IPS DF 4.7 (cell line): ENCODE measurements around the gene CFAP299.
"Not testable (repeated sequence)": the region's sequence is repeated elsewhere in the genome, so short reads cannot be mapped to it uniquely, and the experiment has no call there.

Experiments
- DNase-seq: peaks from one replicate; pipeline ENCODE4 v3.0.0-alpha.2; 2013; ENCODE audit warnings: low spot score; ENCODE audit errors: extremely low read depth

The CFAP299 gene

GRCh38 chr4:80335554-80336358, at the start of gene CFAP299:
Gene CFAP299, plus strand, starts transcription at chr4:80335730.
- DNase-seq = peak; percentile 71

DNA sequence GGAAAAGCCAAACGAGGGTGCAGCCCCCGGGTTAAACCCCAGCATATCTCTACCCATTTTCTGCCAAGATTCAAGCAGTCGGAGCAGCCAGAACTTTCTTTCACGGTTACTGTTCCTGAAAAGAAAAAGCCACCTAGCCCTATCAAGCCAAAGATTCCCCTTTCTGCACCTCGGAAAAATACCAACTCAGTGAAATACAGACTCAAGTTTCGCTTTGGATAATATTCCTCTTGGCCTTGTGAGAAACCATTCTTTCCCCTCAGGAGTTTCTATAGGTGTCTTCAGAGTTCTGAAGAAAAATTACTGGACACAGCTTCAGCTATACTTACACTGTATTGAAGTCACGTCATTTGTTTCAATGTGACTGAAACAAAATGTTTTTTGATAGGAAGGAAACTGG, 49.1 kb upstream of the CFAP299 start:
- DNase-seq = no peak

DNA sequence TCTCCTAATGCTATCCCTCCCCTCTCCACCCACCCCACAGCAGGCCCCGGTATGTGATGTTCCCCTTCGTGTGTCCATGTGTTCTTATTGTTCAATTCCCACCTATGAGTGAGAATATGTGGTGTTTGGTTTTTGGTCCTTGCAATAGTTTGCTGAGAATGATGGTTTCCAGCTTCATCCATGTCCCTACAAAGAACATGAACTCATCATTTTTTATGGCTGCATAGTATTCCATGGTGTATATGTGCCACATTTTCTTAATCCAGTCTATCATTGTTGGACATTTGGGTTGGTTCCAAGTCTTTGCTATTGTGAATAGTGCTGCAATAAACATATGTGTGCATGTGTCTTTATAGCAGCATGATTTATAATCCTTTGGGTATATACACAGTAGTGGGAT, 44.9 kb upstream of the CFAP299 start:
- not testable (repeated sequence) for DNase-seq

- no peak for DNase-seq
Measured at GRCh38 chr4:80294206-80294605, 41.3 kb upstream of the CFAP299 start.

DNA sequence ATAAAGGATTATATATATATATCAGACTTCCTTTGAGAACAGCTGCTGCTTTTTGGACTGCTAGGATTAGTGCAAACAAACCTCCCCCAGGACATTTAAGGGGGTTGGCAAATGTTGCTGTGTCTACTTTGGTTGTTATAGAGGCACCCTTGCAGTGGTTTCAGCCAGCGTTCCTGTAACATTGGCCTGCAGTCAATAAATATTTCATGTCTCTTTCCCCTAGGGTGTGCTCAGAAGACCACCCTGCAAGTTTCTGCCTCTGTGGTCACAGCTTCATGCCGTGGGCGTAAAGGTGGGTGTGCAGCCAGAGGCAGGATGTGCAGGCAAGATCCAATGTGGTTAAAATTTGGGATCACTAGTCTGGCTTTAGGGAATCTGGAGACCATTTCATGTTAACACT, 40.2 kb upstream of the CFAP299 start:
- DNase-seq = no peak

DNA sequence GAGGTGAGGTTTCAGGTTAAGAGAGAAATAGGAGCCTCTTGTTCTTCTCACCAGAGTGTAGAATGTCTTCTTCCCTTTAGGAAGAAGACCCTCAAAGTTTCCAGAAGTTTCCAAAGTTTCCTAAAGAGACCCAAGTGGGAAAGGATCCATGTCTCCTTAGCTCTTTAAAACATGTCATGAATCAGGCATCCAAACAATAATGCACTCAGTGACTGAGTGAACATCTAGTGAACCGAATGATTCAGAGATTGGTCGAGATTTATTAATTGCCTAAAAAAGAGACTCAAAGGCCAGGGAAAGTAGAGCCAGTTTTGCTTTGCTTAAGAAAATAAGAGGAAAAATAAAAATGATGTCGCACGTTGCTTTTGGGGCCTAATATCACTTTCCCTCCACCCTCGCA, 39.7 kb upstream of the CFAP299 start:
- no peak for DNase-seq

- DNase-seq = no peak
Measured at GRCh38 chr4:80301884-80302283, 33.6 kb upstream of the CFAP299 start.

DNA sequence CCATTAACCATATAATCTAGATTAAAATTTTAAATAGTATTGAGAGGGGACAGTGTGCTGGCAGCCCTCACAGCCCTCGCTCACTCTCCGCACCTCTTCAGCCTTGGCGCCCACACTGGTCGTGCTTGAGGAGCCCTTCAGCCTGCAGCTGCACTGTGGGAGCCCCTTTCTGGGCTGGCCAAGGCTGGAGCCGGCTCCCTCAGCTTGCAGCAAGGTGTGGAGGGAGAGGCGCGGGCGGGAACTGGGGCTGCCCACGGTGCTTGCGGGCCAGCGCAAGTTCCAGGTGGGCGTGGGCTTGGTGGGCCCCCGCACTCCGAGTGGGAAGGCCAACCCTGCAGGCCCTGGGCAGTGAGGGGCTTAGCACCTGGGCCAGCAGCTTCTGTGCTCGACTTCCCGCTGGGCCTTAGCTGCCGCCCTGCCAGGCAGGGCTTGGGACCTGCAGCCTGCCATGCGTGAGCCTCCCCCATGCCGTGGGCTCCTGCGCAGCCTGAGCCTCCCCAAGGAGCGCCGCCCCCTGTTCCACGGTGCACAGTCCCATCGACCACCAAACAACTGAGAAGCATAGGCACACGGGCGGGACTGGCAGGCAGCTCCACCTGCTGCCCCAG, 32.8 kb upstream of the CFAP299 start:
- no peak for DNase-seq

- no peak for DNase-seq
Measured at GRCh38 chr4:80305466-80305865, 30.1 kb upstream of the CFAP299 start.

GRCh38 chr4:80306260-80306659, 29.3 kb upstream of the CFAP299 start:
- no peak for DNase-seq

DNA sequence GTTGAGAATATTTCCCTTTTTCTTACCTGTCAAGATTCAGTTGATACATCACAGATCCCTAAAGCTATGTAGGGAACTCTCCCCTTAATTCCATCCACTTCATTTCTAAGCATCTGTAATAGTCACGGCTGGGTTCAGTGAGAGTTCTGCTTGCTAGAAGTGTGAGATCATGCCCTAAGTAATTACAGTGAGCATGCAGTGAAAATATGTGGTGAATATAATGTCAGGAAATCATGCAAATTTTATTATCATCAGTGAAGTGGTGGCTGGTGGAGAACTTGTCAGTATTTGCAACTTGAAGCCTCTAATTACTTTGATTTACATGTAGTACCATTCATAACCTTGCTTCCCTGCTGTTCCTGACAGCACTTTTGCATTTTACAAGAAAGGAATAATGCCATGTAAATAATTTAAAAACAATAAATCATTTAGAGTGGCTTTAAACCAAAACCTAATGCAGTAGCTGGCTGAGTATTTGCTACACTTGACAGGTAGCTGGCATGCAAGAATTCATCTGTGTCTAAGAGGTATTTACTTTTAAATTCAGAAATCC, 28.3 kb upstream of the CFAP299 start:
- DNase-seq = no peak

DNA sequence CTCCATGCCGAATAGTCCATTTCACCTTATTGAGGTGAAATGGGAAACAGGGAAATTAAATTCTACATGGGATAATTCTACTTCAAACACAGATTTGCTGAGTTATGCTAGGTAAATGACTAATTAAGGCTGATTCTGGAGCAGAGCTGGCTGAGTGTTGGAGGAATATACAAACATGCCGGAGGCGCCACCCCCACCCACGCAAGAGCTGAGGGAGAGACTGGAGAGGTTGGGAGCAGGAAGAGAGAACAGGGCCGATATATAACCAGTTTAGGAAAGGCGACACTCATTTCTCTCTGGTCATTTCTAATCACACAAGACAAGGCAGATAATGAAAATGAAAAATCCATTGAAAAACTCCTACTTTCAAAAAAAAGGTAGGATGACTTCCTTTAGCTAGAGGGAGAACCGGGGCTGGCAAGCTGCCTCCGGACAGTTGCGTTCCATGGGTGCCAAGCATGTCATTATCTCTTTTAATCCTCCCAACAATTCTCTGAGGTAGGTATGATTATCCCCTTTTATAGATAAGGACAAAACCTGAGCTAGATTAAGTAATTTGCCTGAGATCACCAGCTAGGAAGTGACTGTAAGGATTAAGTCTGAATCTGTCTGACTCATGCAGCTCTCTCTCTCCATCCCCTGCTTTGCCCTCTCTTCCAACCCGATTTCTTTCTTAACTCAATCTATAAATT, 27.6 kb upstream of the CFAP299 start:
- DNase-seq = no peak

- DNase-seq = no peak
Measured at GRCh38 chr4:80308466-80308822, 27.1 kb upstream of the CFAP299 start.

DNA sequence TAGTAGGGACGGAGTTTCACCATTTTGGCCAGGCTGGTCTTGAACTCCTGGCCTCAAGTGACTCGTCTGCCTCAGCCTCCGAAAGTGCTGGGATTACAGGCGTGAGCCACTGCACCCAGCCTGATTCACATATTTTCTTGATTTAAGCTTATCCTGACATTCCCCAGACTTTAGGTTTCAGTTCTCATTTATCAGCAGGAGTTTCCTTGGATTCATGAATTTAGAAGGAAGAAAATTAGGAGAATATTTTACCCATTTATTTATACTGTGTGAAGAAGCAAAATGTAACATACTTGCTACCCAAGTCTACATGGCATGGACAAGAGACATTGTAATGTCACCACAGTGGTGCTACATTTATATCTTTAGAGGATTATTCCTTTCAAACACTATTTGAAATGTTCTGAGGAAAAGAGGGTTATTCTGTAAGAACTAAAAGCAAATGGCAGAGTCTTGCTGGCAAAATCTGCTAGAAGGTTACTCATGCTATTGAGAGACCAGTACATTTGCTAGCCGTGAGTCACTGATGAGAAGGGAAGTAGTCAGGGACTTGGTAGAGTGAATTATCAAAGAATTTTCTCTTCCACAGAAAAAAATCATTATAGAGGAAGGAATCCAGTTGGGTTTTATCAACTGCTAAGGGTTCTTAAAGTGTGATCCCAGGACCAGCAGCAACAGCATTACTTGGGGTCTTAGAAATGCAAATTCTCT, 26.1 kb upstream of the CFAP299 start:
- DNase-seq = no peak

DNA sequence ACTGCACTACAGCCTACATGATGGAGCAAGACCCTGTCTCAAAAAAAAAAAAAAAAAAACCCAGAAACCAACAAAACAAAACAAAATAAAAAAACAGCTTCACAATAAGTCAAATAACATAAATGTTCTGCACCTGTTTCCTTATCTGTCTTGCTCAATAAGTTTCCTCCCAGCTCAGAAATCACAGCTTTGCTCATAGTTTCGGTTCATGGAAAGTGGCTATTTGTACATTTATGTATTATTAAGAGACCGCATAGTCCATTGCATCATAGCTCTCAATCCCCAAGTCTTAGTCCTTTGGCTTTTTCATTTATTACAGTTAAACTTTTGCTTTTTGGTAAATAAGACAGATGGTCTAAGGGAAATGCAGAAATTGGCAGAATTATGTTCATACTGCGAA, 24.4 kb upstream of the CFAP299 start:
- DNase-seq = no peak

DNA sequence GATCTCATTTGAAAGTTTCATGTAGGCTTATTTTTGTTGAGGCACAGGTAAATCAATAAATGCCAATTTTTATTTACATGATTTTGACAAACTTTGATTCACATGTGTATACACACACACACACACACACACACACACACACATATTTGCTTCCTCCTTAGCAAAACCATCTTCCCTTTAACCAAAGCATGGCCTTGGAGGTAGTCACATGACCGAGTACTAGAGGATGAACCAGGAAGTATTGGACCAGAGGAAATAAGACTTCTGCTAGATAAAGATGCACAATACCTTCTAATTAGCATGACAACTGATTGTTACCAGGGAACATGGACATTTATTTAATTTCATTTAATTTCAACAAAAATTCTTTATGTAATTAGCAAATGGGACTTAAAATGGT, 23.4 kb upstream of the CFAP299 start:
- no peak for DNase-seq

GRCh38 chr4:80313627-80314026, 21.9 kb upstream of the CFAP299 start:
- DNase-seq = no peak

DNA sequence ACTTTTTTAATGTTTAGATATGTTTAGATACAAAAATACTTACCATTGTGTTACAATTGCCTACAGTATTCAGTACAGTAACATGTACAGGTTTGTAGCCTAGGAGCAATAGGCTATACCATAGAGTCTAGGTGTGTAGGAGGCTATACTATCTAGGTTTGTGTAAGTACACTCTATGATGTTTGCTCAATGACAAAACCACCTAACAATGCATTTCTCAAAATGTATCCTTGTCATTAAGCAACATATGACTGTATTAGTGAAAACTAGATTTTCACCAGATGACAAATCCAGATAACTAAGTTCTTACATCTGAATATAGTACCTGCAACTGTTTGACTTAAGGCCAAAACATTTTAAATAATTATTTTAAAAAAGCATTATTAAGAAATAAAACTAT, 19.7 kb upstream of the CFAP299 start:
- DNase-seq = not testable (repeated sequence)

DNA sequence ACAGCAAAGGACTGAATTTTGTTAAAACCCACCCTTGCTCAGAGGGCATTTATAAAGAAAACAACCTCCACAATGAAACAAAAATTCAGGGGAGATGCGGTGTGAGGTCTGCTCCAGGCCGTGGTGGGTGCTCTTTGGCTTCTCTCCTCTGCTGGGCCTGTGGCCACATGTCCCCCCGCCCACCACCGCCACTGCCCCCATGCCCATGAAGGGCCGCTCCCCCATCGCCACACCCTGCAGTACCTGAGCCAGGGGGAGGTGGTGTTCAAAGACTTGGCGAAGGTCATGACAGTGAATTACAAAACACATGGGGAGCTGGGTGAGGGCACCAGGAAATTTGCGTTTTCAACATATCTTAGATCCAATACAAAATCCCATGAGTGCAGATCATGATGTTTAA, 14.2 kb upstream of the CFAP299 start:
- no peak for DNase-seq

- no peak for DNase-seq
Measured at GRCh38 chr4:80321776-80322175, 13.8 kb upstream of the CFAP299 start.

- DNase-seq = no peak
Measured at GRCh38 chr4:80322716-80323115, 12.8 kb upstream of the CFAP299 start.

GRCh38 chr4:80324171-80324570, 11.4 kb upstream of the CFAP299 start:
- DNase-seq = no peak
